Upper lobe of left lung (tissue), 6 donors: Measurements from ENCODE around the gene CYP26A1. TPM values are rescaled to one million over a fixed set of nuclear protein-coding genes. Genes with fewer than 3 reads are reported as not detected.

Source experiments
- ATAC-seq, 2 donors: fragments of 200-7000 bp; cut with Tn5 transposase; one replicate each; pipeline ENCODE4 v1.9.1; 2022; ENCODE audit warnings: mild to moderate bottlenecking in 2 of 2, moderate library complexity in 2 of 2; ENCODE audit not compliant: low FRiP score in 2 of 2
- DNase-seq, 2 donors: peaks; one replicate each; pipeline ENCODE4 v3.0.0-alpha.2; 2019 to 2020
- H3K27ac ChIP-seq, 4 donors: fragments of 200-600 bp; sonication (generic); one replicate each; pipeline ENCODE4 v1.5.1; 2016 to 2019
- H3K27me3 ChIP-seq, 4 donors: fragments of 200-600 bp; sonication (generic); one replicate each; pipeline ENCODE4 v1.5.1; 2017 to 2019
- H3K36me3 ChIP-seq, 4 donors: fragments of 200-600 bp; sonication (generic); one replicate each; pipeline ENCODE4 v1.5.1; 2016 to 2019
- H3K4me1 ChIP-seq, 4 donors: fragments of 200-600 bp; sonication (generic); one replicate each; pipeline ENCODE4 v1.5.1; 2018 to 2019
- H3K4me3 ChIP-seq, 4 donors: fragments of 200-600 bp; sonication (generic); one replicate each; pipeline ENCODE4 v1.5.1; 2017 to 2019; ENCODE audit warnings: mild to moderate bottlenecking in 2 of 4, moderate library complexity in 1 of 4
- H3K9me3 ChIP-seq, 4 donors: fragments of 200-600 bp; sonication (generic); one replicate each; pipeline ENCODE4 v1.5.1; 2018 to 2019
- EP300 ChIP-seq, 4 donors: sonication (generic); formaldehyde crosslinking; IDR thresholded peaks; one replicate each; pipeline ENCODE4 v1.5.1; 2017; ENCODE audit warnings: antibody characterized with exemption in 4 of 4, control low read depth in 2 of 4
- POLR2A ChIP-seq, 4 donors: fragments of 450-650 bp; IDR thresholded peaks; one replicate each; pipeline ENCODE4 v1.5.1; 2016 to 2017; ENCODE audit warnings: antibody characterized with exemption in 4 of 4, mild to moderate bottlenecking in 2 of 4
- POLR2AphosphoS5 ChIP-seq, 2 donors: sonication (generic); formaldehyde crosslinking; IDR thresholded peaks; one replicate each; pipeline ENCODE4 v1.5.1; 2017; ENCODE audit warnings: antibody characterized with exemption in 2 of 2
- WGBS, 2 donors: methylation state at CpG; one replicate each; pipeline ENCODE4 v1.1.5; 2017 to 2018; 5-methylcytosine and 5-hydroxymethylcytosine counted together
- total RNA-seq, 6 donors: library from RNA; depleted of rRNA in 4 of 6; stranded (reverse); fragments of >200 nt in 4 of 6; gene quantifications; one replicate each; pipeline versions ENCODE4 v1.1.0 to v1.2.1, GENCODE V29; 2016 to 2021
- TF ChIP-seq, protein P1 (sequence below), 6 experiments: fragments of 450-650 bp in 4 of 6; fragments of 200-600 bp in 2 of 6; sonication (generic) in 2 of 6; IDR thresholded peaks; one replicate each; pipeline ENCODE4 v1.5.1; 2016 to 2019; ENCODE audit warnings: antibody characterized with exemption in 6 of 6
- donor health status: DM: no; HTN: no; CAD: no; lungs with moderate emphysema.
- donor health status: DM: no; HTN: yes; CAD: no; lungs with severe emphysema.

Gene CYP26A1
- total RNA-seq, 6 donors from 2014 or later: not detected

DNA sequence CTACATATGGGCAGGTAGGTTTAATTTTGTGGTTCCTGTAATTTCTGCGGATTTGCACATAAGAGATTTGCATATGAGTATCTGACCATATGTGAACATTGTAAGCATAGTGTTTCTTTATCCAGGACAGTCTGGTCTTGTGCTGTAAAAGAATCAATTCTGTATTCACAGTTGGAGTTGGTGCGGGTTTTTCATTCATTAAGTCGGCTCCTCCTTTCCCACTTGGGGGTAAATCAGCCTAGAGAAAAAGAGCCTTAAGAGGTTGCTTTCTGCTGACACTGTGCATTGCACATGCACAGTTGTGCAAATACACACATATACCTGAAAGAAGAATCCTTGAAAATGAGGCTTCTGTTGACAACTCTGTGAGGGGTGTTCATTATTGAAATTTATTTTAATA, 19.2 kb upstream of the CYP26A1 start:
- no peak overlapping the region for H3K27ac ChIP-seq
- peaks cover 0 to 12% (median 2%) of the 10 kb centered on the region in 4 donors for H3K36me3 ChIP-seq
- ATAC-seq (no peak), DNase-seq (no peak)
- H3K4me3 ChIP-seq: no peak overlapping the region
- 96 to 99% methylated on average over 3 of the region's 3 CpGs for WGBS, 2 donors
- no peaks in the 10 kb centered on the region for H3K9me3 ChIP-seq
- no peaks in the 10 kb centered on the region for H3K27me3 ChIP-seq
- H3K4me1 ChIP-seq: no peaks in the 10 kb centered on the region
- TF ChIP-seq, protein P1, sequence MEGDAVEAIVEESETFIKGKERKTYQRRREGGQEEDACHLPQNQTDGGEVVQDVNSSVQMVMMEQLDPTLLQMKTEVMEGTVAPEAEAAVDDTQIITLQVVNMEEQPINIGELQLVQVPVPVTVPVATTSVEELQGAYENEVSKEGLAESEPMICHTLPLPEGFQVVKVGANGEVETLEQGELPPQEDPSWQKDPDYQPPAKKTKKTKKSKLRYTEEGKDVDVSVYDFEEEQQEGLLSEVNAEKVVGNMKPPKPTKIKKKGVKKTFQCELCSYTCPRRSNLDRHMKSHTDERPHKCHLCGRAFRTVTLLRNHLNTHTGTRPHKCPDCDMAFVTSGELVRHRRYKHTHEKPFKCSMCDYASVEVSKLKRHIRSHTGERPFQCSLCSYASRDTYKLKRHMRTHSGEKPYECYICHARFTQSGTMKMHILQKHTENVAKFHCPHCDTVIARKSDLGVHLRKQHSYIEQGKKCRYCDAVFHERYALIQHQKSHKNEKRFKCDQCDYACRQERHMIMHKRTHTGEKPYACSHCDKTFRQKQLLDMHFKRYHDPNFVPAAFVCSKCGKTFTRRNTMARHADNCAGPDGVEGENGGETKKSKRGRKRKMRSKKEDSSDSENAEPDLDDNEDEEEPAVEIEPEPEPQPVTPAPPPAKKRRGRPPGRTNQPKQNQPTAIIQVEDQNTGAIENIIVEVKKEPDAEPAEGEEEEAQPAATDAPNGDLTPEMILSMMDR (IDR thresholded peaks at IDR 0.05): no peak
- TF ChIP-seq POLR2A (IDR thresholded peaks at IDR 0.05) (no peak), POLR2AphosphoS5 (IDR thresholded peaks at IDR 0.05) (no peak), EP300 (IDR thresholded peaks at IDR 0.05) (no peak)

- Histone ChIP-seq H3K36me3 (peaks cover 0 to 17% (median 2%) of the 10 kb centered on the region in 4 donors), H3K4me1 (peaks cover 15 to 29% (median 17%) of the 10 kb centered on the region in 4 donors), H3K4me3 (no peak overlapping the region), H3K27ac (no peak overlapping the region), H3K27me3 (peaks cover 0 to 9% (median 1%) of the 10 kb centered on the region in 4 donors), H3K9me3 (no peaks in the 10 kb centered on the region)
- no peak for TF ChIP-seq POLR2AphosphoS5 (IDR thresholded peaks at IDR 0.05)
- TF ChIP-seq POLR2A (IDR thresholded peaks at IDR 0.05): no peak
- TF ChIP-seq, protein P1 (IDR thresholded peaks at IDR 0.05): no peak
- TF ChIP-seq EP300 (IDR thresholded peaks at IDR 0.05): no peak
- DNase-seq (no peak), ATAC-seq (no peak)
- 93% methylated on average over 3 of the region's 3 CpGs for WGBS, 2 donors
Measured at GRCh38 chr10:93058139-93058538, 15.6 kb upstream of the CYP26A1 start.

DNA sequence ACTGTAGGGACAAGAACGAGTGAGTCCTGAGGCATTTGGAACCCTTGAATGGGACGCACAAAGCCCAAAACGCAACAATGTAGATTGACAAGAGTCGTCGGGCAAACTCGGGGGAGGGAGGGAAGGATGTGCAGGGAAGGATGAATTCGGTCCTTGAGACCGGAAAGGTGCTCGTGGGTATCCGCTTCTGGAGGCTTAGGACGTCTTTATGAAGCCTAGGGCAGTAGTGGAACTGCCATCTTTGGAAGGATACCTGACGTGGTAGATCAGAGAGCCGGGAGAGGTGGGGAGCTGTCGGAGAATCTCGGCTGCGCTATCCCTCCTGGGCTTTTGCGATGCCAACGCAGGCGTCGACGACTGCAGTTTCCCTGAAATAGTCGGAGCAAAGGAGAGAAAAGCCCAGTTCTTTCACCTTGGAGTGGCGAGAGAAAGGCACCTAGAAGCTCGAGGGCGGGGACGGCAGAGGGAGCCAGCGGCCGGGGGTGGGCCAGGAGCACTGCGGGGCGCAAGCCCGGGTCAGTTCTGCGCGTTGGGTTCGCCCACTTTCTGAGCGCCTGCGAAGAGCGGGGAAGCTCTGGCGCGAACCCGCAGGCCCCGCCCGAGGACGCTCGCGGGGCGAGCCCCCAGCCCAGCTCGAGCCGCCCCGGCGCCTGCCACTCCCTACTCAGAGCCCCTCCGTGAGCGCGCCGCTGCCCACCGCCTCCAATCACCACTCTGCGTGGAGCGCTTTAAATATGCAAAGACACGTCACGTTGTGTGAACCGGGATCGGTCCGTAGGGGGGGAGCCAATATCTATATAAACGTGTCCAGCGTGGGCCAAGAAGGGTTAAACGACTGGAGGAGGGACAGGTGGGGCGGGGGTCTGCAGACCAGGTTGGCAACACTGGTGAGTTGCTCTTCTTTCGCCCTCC, 13.5 kb upstream of the CYP26A1 start, which contains the start of gene CYP26C1:
CYP26C1 (plus strand) TSS at position 824 of the 912 bp plus-strand sequence. CDS start 466 bp downstream, outside the sequence.
- no peak within 1 kb of the TSS for H3K4me3 ChIP-seq
- peaks cover 15 to 30% (median 17%) of the 10 kb centered on the region in 4 donors for H3K4me1 ChIP-seq
- no peaks in the 10 kb centered on the region for H3K9me3 ChIP-seq
- H3K36me3 ChIP-seq: peaks cover 0 to 17% (median 2%) of the 10 kb centered on the region in 4 donors
- H3K27ac ChIP-seq: no peak within 1 kb of the TSS
- WGBS, 2 donors: 52 to 77% methylated on average over 37 to 65 of the region's 67 CpGs
- TF ChIP-seq EP300 (IDR thresholded peaks at IDR 0.05) (no peak), POLR2AphosphoS5 (IDR thresholded peaks at IDR 0.05) (no peak), POLR2A (IDR thresholded peaks at IDR 0.05) (no peak)
- TF ChIP-seq, protein P1 (IDR thresholded peaks at IDR 0.05): no peak
- peaks cover 0 to 12% (median 3%) of the 10 kb centered on the region in 4 donors for H3K27me3 ChIP-seq
- ATAC-seq: no peak
- DNase-seq: peak in 1 of 2 donors; percentile 79

GRCh38 chr10:93060887-93061593, 12.7 kb upstream of the CYP26A1 start:
- 51 to 80% methylated on average over 28 to 42 of the region's 45 CpGs for WGBS, 2 donors
- TF ChIP-seq POLR2A (IDR thresholded peaks at IDR 0.05): no peak
- TF ChIP-seq EP300 (IDR thresholded peaks at IDR 0.05): no peak
- no peak for TF ChIP-seq POLR2AphosphoS5 (IDR thresholded peaks at IDR 0.05)
- TF ChIP-seq, protein P1 (IDR thresholded peaks at IDR 0.05): no peak
- H3K4me1 ChIP-seq: peaks cover 17 to 36% (median 17%) of the 10 kb centered on the region in 4 donors
- H3K36me3 ChIP-seq: peaks cover 0 to 17% (median 2%) of the 10 kb centered on the region in 4 donors
- peak in 1 of 2 donors; percentile 72 for DNase-seq
- ATAC-seq: no peak
- no peak overlapping the region for H3K27ac ChIP-seq
- H3K27me3 ChIP-seq: peaks cover 0 to 19% (median 5%) of the 10 kb centered on the region in 4 donors
- no peaks in the 10 kb centered on the region for H3K9me3 ChIP-seq
- no peak overlapping the region for H3K4me3 ChIP-seq
